H1 (cell line): ENCODE results near the gene TMEM156. TPM values are rescaled to one million over a fixed set of nuclear protein-coding genes. Genes with fewer than 3 reads are reported as not detected.
A peak's percentile ranks its signal among the peaks of the same experiment; 100 is the strongest.

Experiments
- CTCF ChIA-PET: fragments of 300-600 bp; sonication (Branson Sonifier 250); formaldehyde crosslinking; loops from one replicate; lab custom pipeline; 2021; ENCODE audit not compliant: partially characterized antibody; lab: Charles Lee
- POLR2A ChIA-PET: fragments of 300-600 bp; sonication (Branson Sonifier 250); formaldehyde crosslinking; loops from one replicate; lab custom pipeline; 2021; ENCODE audit warnings: inconsistent platforms; ENCODE audit not compliant: partially characterized antibody; lab: Charles Lee
- DNase-seq, 2 experiments: peaks; one replicate each; pipeline versions ENCODE4 v3.0.0 to v3.0.0-alpha.2; 2010 to 2022; ENCODE audit warnings: low spot score in 2 of 2, low read depth in 1 of 2, mixed read lengths in 1 of 2
- FAIRE-seq: peaks from 2 replicates; lab custom pipeline; 2011; peaks lifted over from hg19 to GRCh38; lab: Jason Lieb, UNC
- H2AFZ ChIP-seq: 2 replicates; pipeline ENCODE4 v1.8.1; 2012; ENCODE audit warnings: low read length, inconsistent platforms
- H2AK5ac ChIP-seq: 2 replicates; pipeline ENCODE4 v1.6.1; 2013; ENCODE audit warnings: low read depth, low read length
- H2BK120ac ChIP-seq: replicated peaks from 2 replicates; pipeline ENCODE3; 2013; ENCODE audit warnings: low read depth, low read length, inconsistent platforms
- H2BK12ac ChIP-seq: 2 replicates; pipeline ENCODE4 v1.6.1; 2013; ENCODE audit warnings: low read depth, low read length
- H2BK15ac ChIP-seq: 2 replicates; pipeline ENCODE4 v1.6.1; 2013; ENCODE audit warnings: low read length
- H2BK20ac ChIP-seq: 2 replicates; pipeline ENCODE4 v1.6.1; 2013; ENCODE audit warnings: low read length
- H2BK5ac ChIP-seq: 2 replicates; pipeline ENCODE4 v1.6.1; 2013; ENCODE audit warnings: low read depth, low read length
- H3K14ac ChIP-seq: 2 replicates; pipeline ENCODE4 v1.6.1; 2013; ENCODE audit warnings: inconsistent platforms; ENCODE audit not compliant: insufficient read length
- H3K18ac ChIP-seq: 2 replicates; pipeline ENCODE4 v1.6.1; 2013; ENCODE audit warnings: low read length; ENCODE audit errors: extremely low read depth
- H3K23ac ChIP-seq: 2 replicates; pipeline ENCODE4 v1.6.1; 2013; ENCODE audit warnings: inconsistent platforms; ENCODE audit not compliant: insufficient read length
- H3K23me2 ChIP-seq: 2 replicates; pipeline ENCODE4 v1.6.1; 2013; ENCODE audit warnings: low read depth, low read length
- H3K27ac ChIP-seq: 2 replicates; pipeline ENCODE4 v1.6.1; 2011; ENCODE audit warnings: low read depth, low read length, inconsistent platforms
- H3K27me3 ChIP-seq, 4 experiments: replicated peaks in 1 of 4; 1 replicate in 1 of 4; 2 replicates in 3 of 4; pipeline versions ENCODE4 v1.6.1 to v1.8.1; 2011 to 2013; ENCODE audit warnings: low read length in 3 of 4, mild to moderate bottlenecking in 3 of 4, inconsistent platforms in 2 of 4, mixed read lengths in 2 of 4, moderate library complexity in 1 of 4; ENCODE audit not compliant: control insufficient read depth in 3 of 4, insufficient read depth in 3 of 4; ENCODE audit errors: extremely low read depth in 1 of 4
- H3K36me3 ChIP-seq, 4 experiments: 2 replicates each; pipeline versions ENCODE4 v1.6.1 to v1.8.1; 2011 to 2013; ENCODE audit warnings: mild to moderate bottlenecking in 4 of 4, low read length in 3 of 4, moderate library complexity in 2 of 4, control low read depth in 1 of 4, inconsistent platforms in 1 of 4; ENCODE audit not compliant: insufficient read depth in 4 of 4, control insufficient read depth in 2 of 4
- H3K4ac ChIP-seq: replicated peaks from 2 replicates; pipeline ENCODE3; 2013; ENCODE audit warnings: low read length, low read depth, mixed read lengths, inconsistent platforms; ENCODE audit not compliant: insufficient read length
- H3K4me1 ChIP-seq, 4 experiments: replicated peaks in 1 of 4; 1 replicate in 1 of 4; 2 replicates in 3 of 4; pipeline versions ENCODE4 v1.6.1 to v1.8.1; 2011 to 2013; ENCODE audit warnings: low read length in 3 of 4, inconsistent platforms in 2 of 4, mixed read lengths in 1 of 4; ENCODE audit not compliant: insufficient read depth in 4 of 4, control insufficient read depth in 3 of 4
- H3K4me2 ChIP-seq, 2 experiments: 2 replicates each; pipeline versions ENCODE4 v1.6.1 to v1.8.1; 2011 to 2013; ENCODE audit warnings: low read depth in 2 of 2, low read length in 2 of 2, control low read depth in 1 of 2, inconsistent platforms in 1 of 2, mild to moderate bottlenecking in 1 of 2; ENCODE audit not compliant: insufficient read depth in 1 of 2
- H3K4me3 ChIP-seq, 4 experiments: fragments of 200-600, 300-600 bp in 1 of 4; sonication (generic), shearing (Covaris generic), sonication (Bioruptor Twin) in 1 of 4; 2 replicates each; pipeline versions ENCODE4 v1.5.1 to v1.8.1; 2011 to 2016; ENCODE audit warnings: low read length in 4 of 4, low read depth in 3 of 4, control low read depth in 2 of 4, inconsistent platforms in 2 of 4, mild to moderate bottlenecking in 2 of 4, mixed read lengths in 1 of 4, moderate library complexity in 1 of 4; ENCODE audit not compliant: insufficient read depth in 2 of 4; ENCODE audit errors: extremely low read depth in 1 of 4
- H3K56ac ChIP-seq: replicated peaks from 2 replicates; pipeline ENCODE3; 2013; ENCODE audit warnings: low read depth, mild to moderate bottlenecking, mixed read lengths, low read length, inconsistent platforms; ENCODE audit not compliant: insufficient read length
- H3K79me1 ChIP-seq: 2 replicates; pipeline ENCODE4 v1.6.1; 2013; ENCODE audit warnings: low read depth, low read length, control low read depth
- H3K79me2 ChIP-seq, 2 experiments: 2 replicates each; pipeline versions ENCODE4 v1.6.1 to v1.8.1; 2012 to 2013; ENCODE audit warnings: low read length in 2 of 2, mild to moderate bottlenecking in 2 of 2, inconsistent platforms in 1 of 2; ENCODE audit not compliant: insufficient read depth in 2 of 2, control insufficient read depth in 1 of 2
- H3K9ac ChIP-seq, 4 experiments: replicated peaks in 1 of 4; 1 replicate in 1 of 4; 2 replicates in 3 of 4; pipeline versions ENCODE4 v1.6.1 to v1.8.1; 2011 to 2013; ENCODE audit warnings: low read depth in 3 of 4, low read length in 3 of 4, control low read depth in 2 of 4, mild to moderate bottlenecking in 2 of 4, moderate library complexity in 2 of 4, inconsistent platforms in 1 of 4; ENCODE audit errors: extremely low read depth in 1 of 4
- H3K9me3 ChIP-seq, 2 experiments: 2 replicates each; pipeline versions ENCODE4 v1.6.1 to v1.8.1; 2012 to 2013; ENCODE audit warnings: mild to moderate bottlenecking in 2 of 2, moderate library complexity in 2 of 2, control low read depth in 1 of 2, inconsistent platforms in 1 of 2, low read depth in 1 of 2, low read length in 1 of 2, mixed read lengths in 1 of 2; ENCODE audit not compliant: insufficient read depth in 2 of 2
- H4K20me1 ChIP-seq, 2 experiments: replicated peaks in 1 of 2; 2 replicates each; pipeline versions ENCODE3 to v1.8.1; 2011 to 2013; ENCODE audit warnings: inconsistent platforms in 2 of 2, low read length in 2 of 2, mild to moderate bottlenecking in 1 of 2; ENCODE audit not compliant: insufficient read depth in 2 of 2, control insufficient read depth in 1 of 2
- H4K5ac ChIP-seq: 2 replicates; pipeline ENCODE4 v1.6.1; 2013; ENCODE audit warnings: low read length, low read depth, mixed read lengths, inconsistent platforms; ENCODE audit not compliant: insufficient read length
- H4K8ac ChIP-seq: 2 replicates; pipeline ENCODE4 v1.8.0; 2013; ENCODE audit warnings: mild to moderate bottlenecking, moderate library complexity, low read length, inconsistent platforms; ENCODE audit not compliant: insufficient read depth; ENCODE audit errors: extremely low read depth
- H4K91ac ChIP-seq: replicated peaks from 2 replicates; pipeline ENCODE3; 2013; ENCODE audit warnings: low read length, mixed read lengths, inconsistent platforms; ENCODE audit not compliant: insufficient read length
- CTCF ChIP-seq, 3 experiments: IDR thresholded peaks; 1 replicate in 2 of 3; 2 replicates in 1 of 3; pipeline versions ENCODE4 v1.5.1 to v1.6.1; 2011; ENCODE audit warnings: low read length in 3 of 3, mild to moderate bottlenecking in 3 of 3, inconsistent platforms in 2 of 3, low read depth in 1 of 3, moderate library complexity in 1 of 3; ENCODE audit not compliant: insufficient read depth in 1 of 3; ENCODE audit errors: control extremely low read depth in 1 of 3
- RAD21 ChIP-seq, 2 experiments: IDR thresholded peaks in 1 of 2; conservative IDR thresholded peaks in 1 of 2; 2 replicates each; pipeline ENCODE4 v1.6.1; 2011; ENCODE audit warnings: low read depth in 2 of 2, low read length in 2 of 2, improper control_type of control experiment in 1 of 2, inconsistent platforms in 1 of 2, mild to moderate bottlenecking in 1 of 2, moderate library complexity in 1 of 2
- SIRT6 ChIP-seq: IDR thresholded peaks from one replicate; pipeline ENCODE4 v1.7.1; 2012; ENCODE audit warnings: low read length, inconsistent platforms
- TAF1 ChIP-seq: IDR thresholded peaks from 2 replicates; pipeline ENCODE4 v1.6.1; 2011; ENCODE audit warnings: mild to moderate bottlenecking, low read depth, low read length
- WGBS, 2 experiments: shearing (Covaris generic) in 1 of 2; methylation state at CpG; one replicate each; pipeline versions ENCODE4 v1.1.6 to v1.1.7; 2013 to 2015; ENCODE audit warnings: low lambda C conversion rate in 2 of 2, mixed read lengths in 2 of 2, inconsistent platforms in 1 of 2, low coverage in 1 of 2, missing lambda C conversion rate in 1 of 2; ENCODE audit not compliant: insufficient replicate concordance in 2 of 2, insufficient coverage in 1 of 2, insufficient read length in 1 of 2; ENCODE audit errors: extremely low coverage in 1 of 2, missing lambda C conversion rate in 1 of 2; 5-methylcytosine and 5-hydroxymethylcytosine counted together
- polyA plus RNA-seq, 7 experiments: library from polyadenylated mRNA; depleted of rRNA in 3 of 7; stranded (reverse) in 5 of 7; unstranded in 2 of 7; fragments of >200 nt in 5 of 7; fragments of 200-250 nt in 2 of 7; gene quantifications; 1 replicate in 5 of 7; 2 replicates in 1 of 7; 4 replicates in 1 of 7; pipeline versions ENCODE4 v1.2.1 to v1.2.3, GENCODE V29; 2011 to 2013; ENCODE audit warnings: missing spikeins in 2 of 7, mixed read lengths in 2 of 7
- total RNA-seq: library from RNA; stranded (reverse); fragmentation: NEBNext Ultra II Directional; extraction: Animal tissue kit (Norgen Biotek cat#: 25700); gene quantifications from 2 replicates; pipeline ENCODE4 v1.2.1, GENCODE V29; 2021

The TMEM156 gene
- total and polyA plus RNA-seq, 2 of the 8 experiments (the other 6 are each of a cell fraction or from before 2014, with no cell fraction given), result not detected

GRCh38 chr4:38993683-38994082 lies 38.5 kb downstream of the TMEM156 start:
- Histone ChIP-seq H4K5ac (no peak overlapping the region), H3K23me2 (no peaks in the 10 kb centered on the region), H3K18ac (no peak overlapping the region), H3K14ac (no peak overlapping the region), H3K27me3 (no peaks in the 10 kb centered on the region), H4K91ac (no peak overlapping the region), H3K23ac (no peak overlapping the region), H3K56ac (no peak overlapping the region), H2BK12ac (no peak overlapping the region), H3K4me1 (no peaks in the 10 kb centered on the region), H2AFZ (no peak overlapping the region), H3K27ac (no peak overlapping the region), H4K8ac (no peak overlapping the region), H2BK15ac (no peak overlapping the region), H2BK120ac (no peak overlapping the region), H3K9ac (no peak overlapping the region), H3K9me3 (no peaks in the 10 kb centered on the region), H4K20me1 (no peaks in the 10 kb centered on the region), H2BK5ac (no peak overlapping the region), H3K79me1 (no peaks in the 10 kb centered on the region), H2AK5ac (no peak overlapping the region), H3K36me3 (no peaks in the 10 kb centered on the region), H3K79me2 (no peaks in the 10 kb centered on the region), H2BK20ac (no peak overlapping the region), H3K4ac (no peak overlapping the region), H3K4me3 (no peak overlapping the region), H3K4me2 (no peak overlapping the region)
- TF ChIP-seq CTCF (IDR thresholded peaks at IDR 0.05; ENCODE audit: control extremely low read depth in 1 of 3, insufficient read depth in 1 of 3, low read depth in 1 of 3, low read length in 3 of 3) (peak in 1 of 3 experiments; percentile 37; a peak in 1 of 4 replicates), TAF1 (no peak), RAD21 (IDR thresholded peaks at IDR 0.05 in 1 of 2, conservative IDR thresholded peaks at IDR 0.05 in 1 of 2; ENCODE audit: low read depth in 2 of 2, low read length in 2 of 2) (peak; percentile 44 to 45), SIRT6 (no peak)
- DNase-seq (no peak), FAIRE-seq (no peak)
- CTCF ChIA-PET, result interaction anchor here (0.7 to 1.3 kb wide), 6 partner anchors 29 to 785 kb away, joined by 3 to 6 read pairs (median 4); no protein-coding TSS in a partner anchor
- 87% methylated on average over 3 of the region's 3 CpGs; no CpG with 5 or more reads in 1 of the 2 experiments for WGBS, 2 experiments
- POLR2A ChIA-PET, result no interaction called here
